BJ (cell line): ENCODE data around the gene TRMT6. TPM values are rescaled to one million over a fixed set of nuclear protein-coding genes. Genes with fewer than 3 reads are reported as not detected.

Source experiments
- CTCF ChIA-PET: fragments of 350-600 bp; formaldehyde crosslinking; extraction: SDS; loops from one replicate; lab custom pipeline; 2021; ENCODE audit warnings: antibody characterized with exemption, inconsistent platforms; lab: Yijun Ruan, JAX
- POLR2A ChIA-PET: fragments of 300-600 bp; sonication (Branson Sonifier 250); formaldehyde crosslinking; extraction: SDS; loops from one replicate; lab custom pipeline; 2021; ENCODE audit warnings: antibody characterized with exemption; lab: Charles Lee
- DNase-seq: peaks from one replicate; pipeline ENCODE4 v3.0.0-alpha.2; 2011; ENCODE audit warnings: low read depth
- H3K27me3 ChIP-seq: 2 replicates; pipeline ENCODE4 v1.6.0; 2011; ENCODE audit warnings: low read length; ENCODE audit not compliant: control insufficient read depth, insufficient read depth
- H3K36me3 ChIP-seq: 2 replicates; pipeline ENCODE4 v1.5.1; 2011; ENCODE audit warnings: low read length; ENCODE audit not compliant: control insufficient read depth, insufficient read depth
- H3K4me3 ChIP-seq: 2 replicates; pipeline ENCODE4 v1.5.1; 2011; ENCODE audit warnings: low read depth, mild to moderate bottlenecking, control low read depth, low read length
- polyA plus RNA-seq: library from polyadenylated mRNA; depleted of rRNA; stranded (reverse); fragments of >200 nt; gene quantifications from 2 replicates; pipeline ENCODE4 v1.2.3, GENCODE V29; 2011
- TF ChIP-seq, protein P1 (sequence below): IDR thresholded peaks from 2 replicates; pipeline ENCODE4 v1.5.1; 2011; ENCODE audit warnings: low read depth, mild to moderate bottlenecking, control low read depth, inconsistent platforms, low read length, moderate library complexity; ENCODE audit not compliant: insufficient read depth

The TRMT6 gene
- polyA plus RNA-seq, 1 experiment, result 4.6 TPM

DNA sequence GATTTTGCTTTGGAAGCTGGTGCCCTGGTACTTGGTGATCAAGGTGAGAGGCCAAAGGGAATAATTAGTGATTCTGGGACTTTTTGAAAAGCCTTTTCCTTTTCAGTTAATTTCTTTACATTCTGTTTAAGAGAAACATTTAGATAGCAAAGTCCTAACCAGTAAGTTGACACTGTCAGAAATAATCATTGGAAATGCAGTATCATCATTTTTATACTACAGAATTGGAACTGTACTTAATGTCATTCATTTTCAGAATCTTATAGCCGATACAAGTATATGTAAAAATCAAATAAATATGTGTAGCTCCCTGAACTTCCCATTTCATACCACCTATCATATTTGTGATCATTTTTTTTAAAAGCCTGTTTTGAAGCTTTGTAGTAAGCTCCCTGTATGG lies 27.6 kb upstream of the TRMT6 start:
- Histone ChIP-seq H3K27me3 (no peaks in the 10 kb centered on the region), H3K4me3 (no peak overlapping the region), H3K36me3 (peaks cover 1% of the 10 kb centered on the region; the same call in 1 of the 2 replicates)
- no peak for DNase-seq
- ChIA-PET CTCF (interaction anchor here (1.0 kb wide), 1 partner anchor 8 kb away, joined by 4 read pairs; no protein-coding TSS in a partner anchor), POLR2A (interaction anchor here (0.6 kb wide), 1 partner anchor 191 kb away, joined by 3 read pairs; no protein-coding TSS in a partner anchor)
- TF ChIP-seq, protein P1, sequence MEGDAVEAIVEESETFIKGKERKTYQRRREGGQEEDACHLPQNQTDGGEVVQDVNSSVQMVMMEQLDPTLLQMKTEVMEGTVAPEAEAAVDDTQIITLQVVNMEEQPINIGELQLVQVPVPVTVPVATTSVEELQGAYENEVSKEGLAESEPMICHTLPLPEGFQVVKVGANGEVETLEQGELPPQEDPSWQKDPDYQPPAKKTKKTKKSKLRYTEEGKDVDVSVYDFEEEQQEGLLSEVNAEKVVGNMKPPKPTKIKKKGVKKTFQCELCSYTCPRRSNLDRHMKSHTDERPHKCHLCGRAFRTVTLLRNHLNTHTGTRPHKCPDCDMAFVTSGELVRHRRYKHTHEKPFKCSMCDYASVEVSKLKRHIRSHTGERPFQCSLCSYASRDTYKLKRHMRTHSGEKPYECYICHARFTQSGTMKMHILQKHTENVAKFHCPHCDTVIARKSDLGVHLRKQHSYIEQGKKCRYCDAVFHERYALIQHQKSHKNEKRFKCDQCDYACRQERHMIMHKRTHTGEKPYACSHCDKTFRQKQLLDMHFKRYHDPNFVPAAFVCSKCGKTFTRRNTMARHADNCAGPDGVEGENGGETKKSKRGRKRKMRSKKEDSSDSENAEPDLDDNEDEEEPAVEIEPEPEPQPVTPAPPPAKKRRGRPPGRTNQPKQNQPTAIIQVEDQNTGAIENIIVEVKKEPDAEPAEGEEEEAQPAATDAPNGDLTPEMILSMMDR, result no peak

GRCh38 chr20:5977223-5977622 lies 26.9 kb upstream of the TRMT6 start:
- Histone ChIP-seq H3K36me3 (peaks cover 1% of the 10 kb centered on the region; the same call in 1 of the 2 replicates), H3K4me3 (no peak overlapping the region), H3K27me3 (no peaks in the 10 kb centered on the region)
- POLR2A ChIA-PET, result no interaction called here
- DNase-seq, result no peak
- CTCF ChIA-PET, result interaction anchor here (1.0 kb wide), 1 partner anchor 9 kb away, joined by 4 read pairs; no protein-coding TSS in a partner anchor
- TF ChIP-seq, protein P1, result no peak

GRCh38 chr20:5975778-5976177 lies 25.4 kb upstream of the TRMT6 start:
- no peak for DNase-seq
- ChIA-PET POLR2A (no interaction called here), CTCF (interaction anchor here (1.2 kb wide), 1 partner anchor 11 kb away, joined by 3 read pairs; no protein-coding TSS in a partner anchor)
- TF ChIP-seq, protein P1, result no peak
- Histone ChIP-seq H3K27me3 (no peaks in the 10 kb centered on the region), H3K4me3 (no peak overlapping the region), H3K36me3 (peaks cover 1% of the 10 kb centered on the region; the same call in 1 of the 2 replicates)

GRCh38 chr20:5974531-5974930 lies 24.2 kb upstream of the TRMT6 start:
- TF ChIP-seq, protein P1, result no peak
- Histone ChIP-seq H3K27me3 (no peaks in the 10 kb centered on the region), H3K4me3 (no peak overlapping the region), H3K36me3 (0 out of 2 replicates have a peak, but pooled peaks cover 1% of the 10 kb centered on the region)
- DNase-seq, result no peak
- ChIA-PET CTCF (interaction anchor here (1.0 kb wide), 2 partner anchors 9 to 13 kb away, joined by 3 read pairs; no protein-coding TSS in a partner anchor), POLR2A (no interaction called here)

GRCh38 chr20:5973971-5974370 lies 23.6 kb upstream of the TRMT6 start:
- no peak for DNase-seq
- 0 out of 2 replicates have a peak, but pooled peaks cover 1% of the 10 kb centered on the region for H3K36me3 ChIP-seq
- POLR2A ChIA-PET, result no interaction called here
- no peak overlapping the region for H3K4me3 ChIP-seq
- CTCF ChIA-PET, result no interaction called here
- H3K27me3 ChIP-seq, result no peaks in the 10 kb centered on the region
- TF ChIP-seq, protein P1, result no peak
